SK-N-MC (cell line): ENCODE results near the gene SLC35F1.

Experiments used
- EZH2 ChIP-seq: fragments of 200-600 bp; sonication (generic); IDR thresholded peaks from one replicate; pipeline ENCODE4 v1.6.1; 2017; ENCODE audit warnings: antibody characterized with exemption
- FOXP2 ChIP-seq: optimal IDR thresholded peaks from 2 replicates; pipeline ENCODE3; 2011; ENCODE audit warnings: mild to moderate bottlenecking, moderate library complexity; ENCODE audit not compliant: insufficient read depth; ENCODE audit errors: extremely low read length, control extremely low read depth
- POLR2AphosphoS5 ChIP-seq: IDR thresholded peaks from 2 replicates; pipeline ENCODE4 v1.6.1; 2012; ENCODE audit warnings: mild to moderate bottlenecking, low read depth, low read length, borderline replicate concordance

DNA sequence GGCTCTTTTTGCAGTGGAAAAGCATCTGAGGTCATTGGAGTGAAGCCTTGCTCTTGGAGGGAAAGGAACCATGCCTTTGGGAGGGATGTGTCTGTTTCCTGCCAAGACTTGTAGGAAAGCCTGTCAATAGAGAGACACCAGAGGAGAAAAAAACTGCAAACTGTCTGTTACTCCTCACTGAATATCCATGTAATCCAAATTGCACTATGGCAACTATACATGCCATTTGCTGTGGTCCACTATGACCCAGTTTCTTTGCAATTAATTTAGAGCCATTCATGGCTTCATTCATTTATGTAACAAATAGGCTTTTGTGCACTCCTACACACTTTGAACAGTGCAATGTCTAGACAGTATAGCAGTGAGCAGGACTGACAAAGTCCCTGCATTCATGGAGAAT is 296.5 kb downstream of the SLC35F1 start:
- TF ChIP-seq EZH2: no peak
- no peak for TF ChIP-seq POLR2AphosphoS5
- TF ChIP-seq FOXP2: no peak
